NAMALWA (cell line): ENCODE measurements around the gene OTULINL.
A peak's percentile ranks its signal among the peaks of the same experiment; 100 is the strongest.

ENCODE experiments used
- DNase-seq: peaks from one replicate; pipeline ENCODE4 v3.0.0-alpha.2; 2015; ENCODE audit warnings: low spot score

OTULINL gene

GRCh38 chr5:14577079-14577725 is 4.4 kb upstream of the OTULINL start:
- DNase-seq = no peak

- DNase-seq = peak; percentile 41
Observed at GRCh38 chr5:14577971-14578370, 3.6 kb upstream of the OTULINL start.

GRCh38 chr5:14579246-14579645 is 2.3 kb upstream of the OTULINL start:
- DNase-seq = no peak

- DNase-seq = no peak
Observed at GRCh38 chr5:14579731-14580397, 1.7 kb upstream of the OTULINL start.

GRCh38 chr5:14580398-14581034 is 1.1 kb upstream of the OTULINL start:
- no peak for DNase-seq

GRCh38 chr5:14581891-14582796 is 552 bp downstream of the OTULINL start:
- DNase-seq = no peak

GRCh38 chr5:14582797-14583137 is 1.2 kb downstream of the OTULINL start:
- no peak for DNase-seq

GRCh38 chr5:14584848-14585247 is 3.3 kb downstream of the OTULINL start:
- no peak for DNase-seq

- no peak for DNase-seq
Observed at GRCh38 chr5:14587150-14587549, 5.6 kb downstream of the OTULINL start.

- no peak for DNase-seq
Observed at GRCh38 chr5:14588145-14588544, 6.6 kb downstream of the OTULINL start.

GRCh38 chr5:14588758-14589543 is 7.4 kb downstream of the OTULINL start:
- no peak for DNase-seq

GRCh38 chr5:14590949-14591348 is 9.4 kb downstream of the OTULINL start:
- no peak for DNase-seq

GRCh38 chr5:14591548-14591947 is 10.0 kb downstream of the OTULINL start:
- DNase-seq = no peak

GRCh38 chr5:14593326-14594021 is 11.9 kb downstream of the OTULINL start:
- DNase-seq = no peak

- no peak for DNase-seq
Observed at GRCh38 chr5:14594378-14595074, 12.9 kb downstream of the OTULINL start.

- peak; percentile 17 for DNase-seq
Observed at GRCh38 chr5:14595189-14595588, 13.6 kb downstream of the OTULINL start.

GRCh38 chr5:14595891-14596290 is 14.3 kb downstream of the OTULINL start:
- no peak for DNase-seq

GRCh38 chr5:14597080-14597479 is 15.5 kb downstream of the OTULINL start:
- no peak for DNase-seq

GRCh38 chr5:14598225-14598624 is 16.6 kb downstream of the OTULINL start:
- no peak for DNase-seq

- no peak for DNase-seq
Observed at GRCh38 chr5:14599476-14600127, 18.0 kb downstream of the OTULINL start.
